Measurements from ENCODE around the gene PANK4. TPM values are rescaled to one million over a fixed set of nuclear protein-coding genes. Genes with fewer than 3 reads are reported as not detected.

The PANK4 gene
- total and polyA plus RNA-seq, 9 of the 15 experiments (the other 6 are each of a cell fraction or from before 2014, with no cell fraction given): 0.93 to 55.6 (median 31.5) TPM

GRCh38 chr1:2535981-2536380 is 9.6 kb upstream of the PANK4 start:
- no peak overlapping the region for H3K27ac ChIP-seq (ENCODE audit: extremely low read depth, low read depth, low read length)
- no peak for TF ChIP-seq BHLHE40 (IDR thresholded peaks at IDR 0.05; ENCODE audit: low read length)
- no peak for TF ChIP-seq EWSR1 (IDR thresholded peaks at IDR 0.05; ENCODE audit: borderline replicate concordance, low read depth, partially characterized antibody)
- TF ChIP-seq HDAC6 (IDR thresholded peaks at IDR 0.05; ENCODE audit: low read depth, low read length): no peak
- TF ChIP-seq ZBTB7A (IDR thresholded peaks at IDR 0.05; ENCODE audit: borderline replicate concordance, control insufficient read depth, low read depth, low read length): no peak
- no peak for TF ChIP-seq ESRRA (IDR thresholded peaks at IDR 0.05; ENCODE audit: borderline replicate concordance, low read depth)
- TF ChIP-seq U2AF1 (optimal IDR thresholded peaks at IDR 0.05; ENCODE audit: low read depth, low read length): no peak
- no peak for TF ChIP-seq ZZZ3 (IDR thresholded peaks at IDR 0.05)
- TF ChIP-seq SMAD2 (IDR thresholded peaks at IDR 0.05; ENCODE audit: low read depth, low read length): no peak
- TF ChIP-seq ARHGAP35 (IDR thresholded peaks at IDR 0.05; ENCODE audit: partially characterized antibody): no peak
- TF ChIP-seq MTA3 (IDR thresholded peaks at IDR 0.05; ENCODE audit: borderline replicate concordance): no peak
- no peak for TF ChIP-seq STAT5A (IDR thresholded peaks at IDR 0.05; ENCODE audit: borderline replicate concordance, low read length)
- no peak for TF ChIP-seq SAFB (IDR thresholded peaks at IDR 0.05; ENCODE audit: borderline replicate concordance, low read depth, low read length)
- peaks cover 30 to 61% of the 10 kb centered on the region in 2 experiments; a peak in 4 of 5 replicates for H3K27me3 ChIP-seq (ENCODE audit: control insufficient read depth in 2 of 2, insufficient read depth in 2 of 2, low read length in 2 of 2)
- in situ Hi-C loops (cut with MboI): loop anchor here (5.0 to 25.0 kb wide), 2 partner anchors 124 to 349 kb away; partner anchors contain the start of genes FAAP20 and PEX10
- FAIRE-seq (no peak), ATAC-seq (no peak), DNase-seq (ENCODE audit: extremely low read depth in 1 of 4, low spot score in 3 of 4) (no peak)
- intact Hi-C loops (cut with micrococcal nuclease): no loop called here
- H3K4me1 ChIP-seq (replicated peaks in 1 of 2; ENCODE audit: control insufficient read depth in 2 of 2, insufficient read depth in 2 of 2, low read length in 2 of 2): peaks cover 5 to 67% of the 10 kb centered on the region in 2 experiments
- peak overlapping the region in 1 of 2 experiments; percentile 73; a peak in 1 of 4 replicates for H3K9ac ChIP-seq (ENCODE audit: insufficient read depth in 1 of 2, low read depth in 2 of 2, low read length in 2 of 2)
- H3K9me1 ChIP-seq (ENCODE audit: control insufficient read depth, insufficient read depth, low read length): no peaks in the 10 kb centered on the region
- H3K36me3 ChIP-seq (ENCODE audit: control insufficient read depth, insufficient read depth, low read length): no peaks in the 10 kb centered on the region
- H3K79me2 ChIP-seq (ENCODE audit: control insufficient read depth, insufficient read depth, low read length): no peaks in the 10 kb centered on the region
- CTCF ChIA-PET (ENCODE audit: low intra/inter-chr PET ratio): no interaction called here
- WGBS (ENCODE audit: insufficient coverage, low coverage, missing lambda C conversion rate): 39% methylated on average over 9 of the region's 9 CpGs
- no peaks in the 10 kb centered on the region for H3K9me3 ChIP-seq (replicated peaks; ENCODE audit: control insufficient read depth, insufficient read depth, low read depth, low read length)
- H3K4me2 ChIP-seq (ENCODE audit: insufficient read depth, low read length): no peak overlapping the region
- H3K4me3 ChIP-seq: no peak overlapping the region
- no TSS peak for BruUV-seq (replicated peaks)
- POLR2A ChIA-PET: interaction anchor here (0.7 to 1.5 kb wide), 3 partner anchors 10 to 75 kb away, joined by 3 to 4 read pairs (median 3); partner anchors contain the start of gene PANK4
- H4K20me1 ChIP-seq (replicated peaks; ENCODE audit: control insufficient read depth, insufficient read depth, low read length): peaks cover 6% of the 10 kb centered on the region; the same call in 1 of the 2 replicates
- H2AFZ ChIP-seq (ENCODE audit: low read depth, low read length): no peak overlapping the region
